WI38 (cell line): Measurements from ENCODE around the gene CCL5.

Experiments used
- H3K4me3 ChIP-seq: 2 replicates; pipeline ENCODE4 v1.5.1; 2011; ENCODE audit warnings: low read depth, mild to moderate bottlenecking, control low read depth, low read length
- TF ChIP-seq, protein P1 (sequence below): IDR thresholded peaks from 2 replicates; pipeline ENCODE4 v1.5.1; 2012; ENCODE audit warnings: low read depth, mild to moderate bottlenecking, control low read depth, low read length

Gene CCL5

DNA sequence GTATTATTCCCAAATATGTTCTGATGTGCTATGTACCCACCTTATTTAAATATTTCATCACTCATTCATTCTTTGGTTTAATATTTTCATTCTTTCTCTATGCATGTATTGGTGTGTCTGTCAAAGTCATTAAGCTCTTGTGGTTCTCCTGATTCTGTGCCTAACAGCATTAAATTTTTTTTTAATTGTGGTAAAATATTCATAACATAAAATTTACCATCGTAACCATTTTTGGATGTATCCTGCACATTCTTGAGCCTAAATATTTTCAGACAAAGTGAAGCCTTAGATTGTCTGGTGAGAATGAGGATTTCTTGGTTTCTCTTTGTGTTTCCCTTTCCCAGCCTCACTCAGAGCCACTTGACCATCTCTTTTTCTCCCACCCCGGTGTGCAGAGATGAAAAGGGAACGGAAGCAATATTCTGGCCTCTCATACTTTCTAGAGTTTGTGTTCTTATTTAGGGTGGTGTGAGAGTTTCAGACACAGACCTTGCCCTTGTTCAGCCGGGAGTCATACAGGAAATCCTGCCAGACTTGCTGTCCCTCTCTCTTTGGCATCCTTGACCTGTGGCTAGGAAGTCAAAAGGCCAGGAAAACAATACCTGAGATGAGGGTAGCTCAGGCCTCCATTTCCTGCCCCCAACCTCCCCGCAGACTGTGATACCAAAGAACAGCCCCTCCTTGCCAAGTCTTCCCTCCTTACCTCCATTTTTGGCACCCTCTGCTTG lies 4.9 kb downstream of the CCL5 start:
- TF ChIP-seq, protein P1, sequence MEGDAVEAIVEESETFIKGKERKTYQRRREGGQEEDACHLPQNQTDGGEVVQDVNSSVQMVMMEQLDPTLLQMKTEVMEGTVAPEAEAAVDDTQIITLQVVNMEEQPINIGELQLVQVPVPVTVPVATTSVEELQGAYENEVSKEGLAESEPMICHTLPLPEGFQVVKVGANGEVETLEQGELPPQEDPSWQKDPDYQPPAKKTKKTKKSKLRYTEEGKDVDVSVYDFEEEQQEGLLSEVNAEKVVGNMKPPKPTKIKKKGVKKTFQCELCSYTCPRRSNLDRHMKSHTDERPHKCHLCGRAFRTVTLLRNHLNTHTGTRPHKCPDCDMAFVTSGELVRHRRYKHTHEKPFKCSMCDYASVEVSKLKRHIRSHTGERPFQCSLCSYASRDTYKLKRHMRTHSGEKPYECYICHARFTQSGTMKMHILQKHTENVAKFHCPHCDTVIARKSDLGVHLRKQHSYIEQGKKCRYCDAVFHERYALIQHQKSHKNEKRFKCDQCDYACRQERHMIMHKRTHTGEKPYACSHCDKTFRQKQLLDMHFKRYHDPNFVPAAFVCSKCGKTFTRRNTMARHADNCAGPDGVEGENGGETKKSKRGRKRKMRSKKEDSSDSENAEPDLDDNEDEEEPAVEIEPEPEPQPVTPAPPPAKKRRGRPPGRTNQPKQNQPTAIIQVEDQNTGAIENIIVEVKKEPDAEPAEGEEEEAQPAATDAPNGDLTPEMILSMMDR = no peak
- no peak overlapping the region for H3K4me3 ChIP-seq

DNA sequence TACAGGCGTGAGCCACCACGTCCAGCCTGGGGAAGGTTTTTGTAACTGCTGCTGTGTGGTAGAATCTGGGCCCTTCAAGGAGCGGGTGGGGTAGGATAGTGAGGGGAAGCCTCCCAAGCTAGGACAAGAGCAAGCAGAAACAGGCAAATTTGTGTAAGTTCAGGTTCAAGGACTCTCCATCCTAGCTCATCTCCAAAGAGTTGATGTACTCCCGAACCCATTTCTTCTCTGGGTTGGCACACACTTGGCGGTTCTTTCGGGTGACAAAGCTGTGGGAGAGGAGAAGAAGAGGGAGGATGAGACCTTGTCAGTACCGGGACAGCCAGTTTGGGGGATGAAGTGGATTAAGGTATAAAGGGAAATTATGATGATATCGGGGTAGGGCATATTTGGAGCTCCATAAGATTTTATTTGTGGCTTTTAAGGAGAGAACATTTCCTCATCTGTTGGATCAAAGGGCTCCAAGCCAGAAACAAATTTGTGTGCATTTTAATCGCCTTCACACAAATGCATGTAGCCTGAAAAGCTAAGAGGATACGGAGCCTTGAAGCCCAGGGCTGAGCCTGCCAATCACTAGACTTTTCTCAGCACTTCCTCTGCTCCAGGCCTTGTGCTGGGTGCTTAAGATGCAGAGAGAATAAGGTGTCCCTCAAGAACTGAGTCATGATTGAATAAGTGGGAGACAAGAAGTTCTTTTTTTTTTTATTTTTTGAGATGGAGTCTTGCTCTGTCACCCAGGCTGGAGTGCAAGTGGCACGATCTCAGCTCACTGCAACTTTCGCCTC lies 7.8 kb downstream of the CCL5 start:
- H3K4me3 ChIP-seq = no peak overlapping the region
- TF ChIP-seq, protein P1 = no peak

DNA sequence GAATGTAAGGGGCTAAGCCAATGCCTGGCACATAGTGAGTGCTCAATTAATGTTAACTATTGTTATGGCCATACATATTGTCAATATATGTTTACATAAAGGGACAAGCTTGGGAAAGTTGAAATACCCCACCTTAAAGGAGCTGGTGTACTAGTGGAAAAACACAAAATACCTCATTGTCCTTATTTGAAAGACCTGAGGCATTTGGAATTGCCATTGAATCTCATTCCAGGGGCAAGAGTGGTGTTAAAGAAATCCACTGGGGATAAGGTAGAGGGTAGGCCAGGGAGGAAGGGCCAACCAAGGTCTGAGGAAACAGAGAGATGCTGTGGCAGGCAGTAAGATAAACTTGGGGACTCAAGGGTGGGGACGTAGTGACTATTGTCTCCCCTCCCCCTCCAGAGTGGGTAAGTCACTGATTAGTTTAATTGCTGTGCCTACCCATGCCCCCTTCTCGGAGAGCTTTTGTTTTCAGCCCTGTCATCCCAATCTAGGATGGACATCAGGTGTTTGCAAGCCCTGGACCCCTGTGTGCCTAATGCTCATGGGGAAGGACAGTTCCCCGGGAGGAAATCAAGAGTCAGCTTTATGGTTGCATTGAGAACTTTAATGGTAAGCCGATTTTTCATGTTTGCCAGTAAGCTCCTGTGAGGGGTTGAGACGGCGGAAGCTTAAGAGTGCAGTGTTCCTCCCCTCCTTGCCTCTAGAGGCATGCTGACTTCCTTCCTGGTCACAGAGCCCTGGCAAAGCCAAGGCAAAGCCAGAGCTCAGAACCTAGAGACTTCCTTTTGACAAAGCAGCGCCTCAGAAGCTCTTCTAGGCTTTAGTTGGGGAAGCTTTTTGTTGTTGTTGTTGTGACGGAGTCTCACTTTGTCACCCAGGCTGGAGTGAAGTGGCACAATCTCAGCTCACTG lies 9.0 kb downstream of the CCL5 start:
- H3K4me3 ChIP-seq = no peak overlapping the region
- TF ChIP-seq, protein P1 = no peak

DNA sequence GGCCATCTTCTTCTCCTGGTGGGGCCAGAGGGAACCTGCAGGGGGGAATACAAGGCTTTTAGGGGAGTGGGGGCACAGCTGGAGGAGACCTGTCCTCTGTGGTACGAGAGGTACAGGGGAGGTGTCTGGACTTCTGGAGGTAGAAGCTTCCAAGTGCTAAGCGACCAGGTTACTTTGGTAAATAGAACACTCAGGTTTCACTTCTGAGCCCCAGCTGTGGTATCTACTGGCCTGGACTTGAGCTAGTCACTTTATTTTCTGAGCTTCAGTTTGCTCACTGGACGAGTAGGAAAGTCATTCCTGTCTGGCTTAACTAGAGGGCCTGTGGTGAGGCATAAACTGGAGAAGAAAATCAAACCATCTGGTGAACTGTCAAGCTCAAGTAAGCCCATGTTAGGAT lies 11.4 kb downstream of the CCL5 start, which contains the start of gene HEATR9:
HEATR9 (minus strand) TSS at position 155 of the 400 bp plus-strand sequence; CDS start at position 6, 149 bp downstream.
- H3K4me3 ChIP-seq = no peak within 1 kb of the TSS
- TF ChIP-seq, protein P1 = no peak

DNA sequence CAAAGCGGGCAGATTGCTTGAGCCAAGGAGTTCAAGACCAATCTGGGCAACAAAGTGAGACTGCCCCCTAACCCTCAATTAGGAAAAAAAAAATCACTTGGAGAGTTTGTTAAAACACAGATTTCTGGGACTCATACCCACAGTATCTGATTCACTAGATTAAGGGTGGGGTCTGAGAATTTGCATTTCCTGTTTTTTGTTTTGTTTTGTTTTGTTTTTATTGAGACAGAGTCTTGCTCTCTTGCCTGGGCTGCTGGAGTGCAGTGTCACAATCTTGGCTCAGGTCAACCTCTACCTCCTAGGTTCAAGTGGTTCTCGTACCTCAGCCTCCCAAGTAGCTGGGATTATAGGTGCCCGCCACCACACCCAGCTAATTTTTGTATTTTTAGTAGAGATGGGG lies 12.6 kb downstream of the CCL5 start:
- H3K4me3 ChIP-seq = no peak overlapping the region
- TF ChIP-seq, protein P1 = no peak

DNA sequence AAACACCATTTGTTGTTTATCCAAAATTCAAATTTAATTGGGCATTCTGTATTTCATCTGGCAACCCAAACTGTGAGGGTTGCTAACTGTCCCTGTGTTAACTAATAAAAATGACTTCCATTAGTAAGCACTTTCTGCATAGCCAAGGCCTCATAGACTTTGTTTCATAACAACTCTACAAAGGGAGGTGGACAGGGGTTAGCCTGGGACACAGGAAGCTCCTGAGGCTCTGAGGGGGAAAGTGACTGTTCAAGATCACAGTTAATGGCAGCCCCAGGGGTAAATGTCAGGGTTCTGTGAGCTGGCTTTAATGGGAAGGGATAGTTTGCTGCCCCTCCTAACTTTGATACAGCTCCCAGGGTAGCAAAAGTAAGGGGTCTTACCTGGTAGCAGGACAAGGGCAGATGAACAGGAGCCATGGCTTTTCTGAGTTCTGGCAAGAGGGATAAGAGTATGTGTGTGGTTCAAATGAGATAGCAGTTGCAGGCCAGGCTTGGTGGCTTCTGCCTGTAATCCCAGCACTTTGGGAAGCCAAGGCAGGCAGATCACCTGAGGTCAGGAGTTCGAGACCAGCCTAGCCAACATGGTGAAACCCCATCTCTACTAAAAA lies 13.7 kb downstream of the CCL5 start:
- H3K4me3 ChIP-seq = no peak overlapping the region
- TF ChIP-seq, protein P1 = no peak
